Bone marrow (tissue), 2 donors: Measurements from ENCODE around the gene PBX4.

Experiments
- DNase-seq, 2 donors: peaks; one replicate each; lab custom pipeline; 2025; lab: John Stamatoyannopoulos, UW

Gene PBX4

DNA sequence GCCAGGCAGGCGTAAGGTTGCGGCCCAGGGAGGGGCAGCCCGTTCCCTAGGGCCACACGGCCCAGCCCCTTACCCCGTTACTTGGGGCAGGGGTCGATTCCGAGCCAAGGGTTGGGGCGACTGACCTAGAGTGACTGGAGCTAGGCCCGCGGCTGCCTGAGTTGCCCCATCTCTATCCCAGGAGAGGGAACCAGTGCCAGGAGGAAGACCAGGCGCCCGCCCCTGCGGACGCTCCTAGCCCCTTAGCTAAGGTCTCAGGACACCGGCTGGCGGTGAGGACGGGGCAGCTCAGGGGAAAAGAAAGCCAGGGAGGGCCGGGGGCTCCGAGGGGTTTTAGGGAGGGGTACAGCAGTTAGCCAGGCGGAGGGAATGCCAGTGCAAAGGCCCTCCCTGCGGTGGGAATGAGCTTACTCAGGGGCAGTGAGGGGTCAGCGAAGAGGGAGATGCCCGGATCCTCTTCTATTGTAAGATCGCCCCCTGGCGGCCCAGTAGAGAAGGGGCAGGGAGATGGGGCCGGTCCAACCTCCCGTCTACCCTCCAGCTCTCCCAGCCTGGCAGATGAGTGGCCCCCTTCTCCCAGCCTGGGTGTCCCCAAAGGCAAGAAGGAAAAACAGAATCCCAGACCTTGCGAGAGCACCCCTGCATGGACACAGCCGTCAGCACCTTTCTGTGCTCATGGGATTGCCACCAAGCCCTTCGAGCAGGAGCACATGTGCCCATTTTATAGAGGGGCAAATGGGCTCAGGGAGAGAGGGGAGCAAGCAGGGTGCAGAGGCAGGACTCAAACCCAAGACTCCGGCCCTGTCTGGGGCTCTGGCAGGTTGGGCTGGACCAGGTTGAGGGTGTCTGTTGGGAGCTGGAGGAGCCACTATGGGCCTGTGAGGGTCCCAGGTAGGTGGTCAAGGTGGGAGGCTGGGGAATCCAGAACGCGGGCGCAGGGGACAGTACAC, 64.1 kb downstream of the PBX4 start:
- peak in 1 of 2 donors; percentile 14 for DNase-seq

DNA sequence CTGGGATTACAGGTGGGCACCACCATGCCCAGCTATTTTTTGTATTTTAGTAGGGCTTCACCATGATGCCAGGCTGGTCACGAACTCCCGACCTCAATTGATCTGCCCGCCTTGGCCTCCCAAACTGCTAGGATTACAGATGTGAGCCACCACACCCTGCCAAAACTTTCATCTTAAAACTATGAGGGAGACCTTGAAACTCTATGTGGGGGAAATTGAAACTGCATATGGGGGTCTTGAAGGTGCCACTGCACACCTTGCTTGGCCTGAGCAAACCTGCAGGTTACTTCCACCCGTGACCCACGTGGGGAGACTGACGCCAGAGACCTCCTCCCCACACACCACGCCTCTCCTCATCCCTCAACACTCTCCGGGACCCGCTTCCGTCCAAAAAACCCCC, 64.8 kb downstream of the PBX4 start:
- DNase-seq: no peak

DNA sequence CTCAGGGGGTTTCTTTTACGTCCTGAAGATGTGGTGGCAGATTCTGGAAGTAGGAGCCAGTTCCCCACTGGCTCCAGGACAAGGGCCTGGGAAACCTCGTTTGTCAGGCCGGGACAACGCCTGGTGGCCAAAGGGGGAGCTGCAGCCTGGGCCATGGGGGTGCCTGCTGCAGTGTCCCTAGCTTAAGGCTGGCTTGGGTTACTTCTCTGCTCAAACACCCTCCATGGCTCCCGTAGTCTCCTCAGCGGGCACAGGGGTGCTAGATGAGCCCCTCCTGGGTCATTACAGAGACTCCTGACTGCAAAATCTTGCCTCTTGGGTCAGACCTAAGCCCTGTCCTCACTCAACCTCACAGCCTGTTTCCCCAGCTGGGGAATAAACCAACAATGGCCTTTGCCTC, 65.7 kb downstream of the PBX4 start:
- no peak for DNase-seq

DNA sequence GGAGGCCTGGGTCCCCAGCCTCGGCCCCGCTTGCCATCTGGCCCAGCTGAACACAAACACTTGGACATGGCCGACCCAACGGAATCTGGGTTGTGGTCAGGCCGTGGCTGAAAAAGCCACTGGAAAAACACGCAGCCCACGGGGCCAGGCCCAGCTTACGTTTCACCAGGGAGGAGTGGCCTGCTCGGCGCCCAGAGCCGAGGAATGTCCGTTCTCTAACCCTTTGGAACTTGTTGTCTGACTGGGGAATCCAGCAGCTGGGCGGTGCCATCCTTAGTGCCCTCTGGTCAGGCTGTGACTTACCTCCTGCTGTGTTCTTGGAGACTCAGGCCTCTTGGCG, 66.7 kb downstream of the PBX4 start:
- no peak for DNase-seq

DNA sequence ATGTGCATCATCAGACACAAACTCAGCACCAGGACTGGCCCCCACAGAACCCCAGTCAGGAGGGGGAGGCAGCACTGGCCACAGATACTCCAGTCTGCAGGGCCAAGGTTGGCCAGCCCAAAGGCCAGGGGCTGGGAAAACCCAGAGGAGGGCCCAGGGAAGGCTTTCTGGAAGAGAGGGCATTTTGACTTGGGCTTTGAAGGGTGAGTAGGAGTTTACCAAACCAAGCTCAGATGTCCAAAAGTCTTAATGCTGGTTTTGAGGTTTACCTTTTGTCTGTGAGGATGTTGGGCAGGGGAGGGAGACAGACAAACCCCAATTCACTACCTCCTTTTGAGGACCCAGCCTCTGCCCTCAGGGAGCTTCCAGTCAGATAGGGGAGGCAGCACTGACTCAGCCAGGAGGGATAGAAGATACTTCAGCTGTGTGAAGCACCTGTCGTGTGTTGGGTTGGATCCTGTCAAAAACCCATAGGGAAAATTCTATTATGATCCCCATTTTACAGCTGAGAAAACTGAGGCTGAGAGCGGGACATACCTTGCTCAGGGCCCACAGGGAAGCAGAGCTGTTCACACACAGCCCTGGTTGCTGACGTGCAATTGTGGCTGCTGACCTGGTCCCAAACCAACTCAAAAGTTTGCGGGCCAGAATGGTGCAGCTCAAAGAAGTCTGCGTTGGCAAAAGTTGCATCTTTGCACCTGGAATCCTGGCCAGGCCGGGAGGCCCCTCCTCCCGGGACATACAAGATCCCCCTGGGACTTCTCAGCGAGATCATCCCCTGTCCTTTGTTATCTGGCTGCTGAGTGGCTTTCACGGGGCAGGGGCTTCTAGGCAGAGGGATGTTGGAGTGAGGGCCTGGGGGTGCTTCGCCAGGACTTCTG, 67.3 kb downstream of the PBX4 start:
- DNase-seq: no peak

DNA sequence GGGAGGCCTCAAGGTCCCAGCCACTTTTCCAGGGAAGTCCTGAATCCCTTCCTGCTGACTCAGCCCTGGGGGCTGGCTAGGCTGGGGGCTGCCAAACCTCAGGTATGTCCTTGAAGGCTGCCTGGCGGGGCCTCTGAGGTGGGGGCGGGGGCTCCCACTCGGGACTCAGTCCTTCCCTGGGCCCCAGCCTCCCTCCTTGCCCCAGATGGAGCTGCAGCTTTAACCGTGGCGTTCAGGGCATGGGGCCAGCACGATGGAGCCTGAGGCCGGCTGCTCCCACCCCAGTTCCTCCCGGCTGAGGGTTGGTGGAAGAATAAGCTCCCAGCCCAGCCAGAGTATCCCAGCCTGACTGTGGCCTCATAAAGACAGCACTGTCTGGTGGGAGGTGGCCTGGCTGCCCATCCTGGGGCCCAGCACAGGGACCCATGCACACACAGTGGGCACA, 68.0 kb downstream of the PBX4 start:
- no peak for DNase-seq

DNA sequence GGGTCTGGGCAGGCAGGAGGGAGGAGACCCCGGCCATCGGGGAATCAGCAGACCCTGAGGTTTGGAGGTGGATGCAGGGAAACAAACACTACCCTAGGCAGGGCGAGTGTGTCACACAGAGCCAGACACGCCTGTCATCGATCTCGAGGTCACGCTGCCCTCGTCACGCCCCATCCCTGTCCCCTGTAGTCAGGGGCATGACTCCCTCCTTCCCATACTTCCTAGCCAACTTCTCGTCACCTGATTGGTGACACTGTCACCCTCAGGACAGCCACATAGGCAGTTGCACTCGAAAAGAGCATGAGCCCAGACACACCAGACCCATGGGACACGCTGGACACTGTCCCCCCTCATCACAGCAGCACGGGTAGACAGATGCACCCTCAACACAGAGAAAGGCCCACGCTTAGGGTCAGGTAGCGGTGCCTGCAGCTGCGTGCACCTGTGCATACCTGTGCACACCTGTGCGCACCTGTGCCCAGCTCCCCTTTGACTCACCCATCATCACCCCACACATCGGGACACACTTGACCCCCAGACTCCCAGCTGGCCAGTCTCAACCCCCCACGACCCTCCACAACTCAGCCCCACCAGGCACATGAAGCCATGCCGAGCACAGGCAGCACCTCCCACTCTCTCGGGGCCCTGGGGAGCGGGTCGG, 68.6 kb downstream of the PBX4 start:
- DNase-seq: no peak

DNA sequence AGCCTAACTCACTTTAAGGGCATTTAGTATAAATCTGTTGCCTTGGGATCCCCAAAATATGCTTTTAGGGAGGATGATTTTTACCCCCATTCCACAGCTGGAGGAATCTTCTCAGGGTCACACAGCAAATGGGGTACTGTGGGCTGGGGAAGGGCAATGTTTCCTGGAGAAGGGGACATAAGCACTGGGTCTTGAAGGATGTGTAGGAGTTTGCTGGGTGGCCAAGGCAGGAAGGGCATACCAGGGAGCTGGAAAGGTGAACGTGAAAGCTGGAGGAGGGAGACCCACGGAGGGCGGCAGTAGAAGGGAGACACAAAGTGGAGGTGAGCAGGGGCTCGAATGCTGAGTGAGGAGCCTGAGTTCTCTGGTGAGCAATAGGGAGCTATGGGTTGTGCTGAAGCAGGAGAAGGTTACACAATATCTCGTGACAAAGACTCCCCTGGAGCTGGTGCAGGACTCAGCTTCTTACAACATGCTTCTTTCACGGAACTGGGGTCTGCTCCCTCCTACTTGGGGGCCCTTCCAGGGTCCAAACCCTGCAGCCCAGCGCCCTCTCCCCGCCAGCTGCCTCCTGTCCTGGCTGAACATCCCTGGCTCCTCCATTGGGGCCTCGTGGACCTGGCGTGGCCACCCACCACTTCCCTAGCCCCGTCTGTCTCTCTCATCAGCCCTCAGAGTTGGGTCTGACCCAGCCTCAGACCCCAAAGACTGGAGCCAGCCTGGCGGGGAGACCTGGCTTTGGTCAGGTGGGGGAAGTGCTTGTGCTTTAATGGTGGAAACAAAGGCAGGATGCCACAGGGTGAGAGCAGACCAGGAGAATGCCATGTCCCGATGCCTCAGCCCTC, 69.3 kb downstream of the PBX4 start:
- DNase-seq: no peak

DNA sequence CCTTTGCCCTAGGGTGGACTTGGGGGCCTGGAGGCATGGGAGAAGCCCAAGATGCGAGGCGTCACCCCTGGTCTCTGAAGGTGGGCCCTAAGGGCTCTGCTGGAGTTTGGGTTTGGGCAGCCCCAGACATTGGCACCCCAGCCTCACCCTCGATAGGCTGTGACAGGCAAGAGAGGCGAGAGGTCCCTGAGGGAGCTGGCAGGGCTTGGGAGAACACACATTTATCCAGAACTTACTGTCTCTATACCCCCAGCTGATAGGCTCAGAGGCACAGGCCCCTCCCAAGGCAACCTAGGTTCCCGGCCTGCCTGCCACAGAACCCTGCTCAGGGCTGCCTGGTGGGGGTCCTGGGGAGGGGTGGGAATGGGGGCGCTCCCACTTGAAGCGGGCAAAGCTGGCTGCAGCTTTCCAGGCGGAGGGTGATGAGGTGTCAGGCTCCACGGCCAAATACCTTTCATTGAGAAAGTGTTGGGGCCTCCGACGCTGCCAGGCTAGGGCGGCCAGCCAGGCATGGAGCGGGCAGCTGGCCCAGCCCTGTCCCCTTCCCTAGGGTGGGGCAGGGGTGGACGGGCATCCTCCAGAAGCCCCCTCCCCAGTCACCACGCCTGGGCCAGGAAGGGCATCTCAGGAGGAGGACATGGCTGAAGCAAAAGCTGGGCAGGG, 70.7 kb downstream of the PBX4 start:
- DNase-seq: no peak

DNA sequence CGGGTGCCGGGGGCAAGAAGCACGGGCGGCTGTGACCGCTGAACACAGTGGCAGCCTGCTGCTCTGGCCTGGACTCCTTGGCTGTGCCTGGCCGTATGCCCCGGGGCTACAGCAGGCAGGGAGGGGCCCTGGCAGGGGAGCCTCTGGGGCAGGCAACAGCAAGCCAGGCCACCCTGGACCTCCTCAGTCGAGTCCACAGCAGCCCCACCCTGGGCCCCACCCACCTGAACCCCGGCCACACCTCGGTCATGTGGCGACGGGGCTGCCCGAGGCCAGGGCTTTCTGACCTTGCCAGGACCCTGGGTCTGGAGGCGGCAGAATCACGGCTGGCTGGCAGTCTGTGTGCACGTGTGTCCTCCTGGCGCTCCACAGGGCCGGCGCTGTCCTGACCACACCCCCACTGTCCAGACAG, 71.7 kb downstream of the PBX4 start:
- DNase-seq: no peak

DNA sequence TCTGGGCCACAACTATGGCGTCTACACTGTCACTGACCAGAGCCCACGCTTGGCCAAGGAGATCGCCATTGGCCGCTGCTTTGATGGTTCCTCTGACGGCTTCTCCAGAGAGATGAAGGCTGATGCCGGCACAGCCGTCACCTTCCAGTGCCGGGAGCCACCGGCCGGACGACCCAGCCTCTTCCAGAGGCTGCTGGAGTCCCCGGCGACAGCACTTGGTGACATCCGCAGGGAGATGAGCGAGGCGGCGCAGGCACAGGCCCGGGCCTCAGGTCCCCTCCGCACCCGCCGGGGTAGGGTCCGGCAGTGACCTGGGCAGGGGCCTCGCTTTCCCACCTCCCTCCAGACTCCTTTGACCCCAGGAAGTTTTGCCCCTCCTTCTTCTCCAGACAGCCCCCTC, 72.8 kb downstream of the PBX4 start:
- no peak for DNase-seq

DNA sequence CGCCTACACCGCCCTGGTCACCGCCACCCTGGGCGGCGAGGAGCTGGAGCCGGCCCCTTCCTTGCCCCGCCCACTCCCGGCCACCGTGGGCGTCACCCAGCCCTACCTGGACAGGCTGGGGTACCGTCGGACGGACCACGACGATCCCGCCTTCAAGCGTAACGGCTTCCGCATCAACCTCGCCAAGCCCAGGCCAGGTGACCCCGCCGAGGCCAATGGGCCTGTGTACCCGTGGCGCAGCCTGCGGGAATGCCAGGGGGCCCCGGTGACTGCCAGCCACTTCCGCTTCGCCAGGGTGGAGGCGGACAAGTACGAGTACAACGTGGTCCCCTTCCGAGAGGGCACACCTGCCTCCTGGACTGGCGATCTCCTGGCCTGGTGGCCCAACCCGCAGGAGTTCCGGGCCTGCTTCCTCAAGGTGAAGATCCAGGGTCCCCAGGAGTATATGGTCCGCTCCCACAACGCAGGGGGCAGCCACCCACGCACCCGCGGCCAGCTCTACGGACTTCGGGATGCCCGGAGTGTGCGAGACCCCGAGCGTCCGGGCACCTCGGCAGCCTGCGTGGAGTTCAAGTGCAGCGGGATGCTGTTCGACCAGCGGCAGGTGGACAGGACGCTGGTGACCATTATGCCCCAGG, 73.4 kb downstream of the PBX4 start:
- no peak for DNase-seq

DNA sequence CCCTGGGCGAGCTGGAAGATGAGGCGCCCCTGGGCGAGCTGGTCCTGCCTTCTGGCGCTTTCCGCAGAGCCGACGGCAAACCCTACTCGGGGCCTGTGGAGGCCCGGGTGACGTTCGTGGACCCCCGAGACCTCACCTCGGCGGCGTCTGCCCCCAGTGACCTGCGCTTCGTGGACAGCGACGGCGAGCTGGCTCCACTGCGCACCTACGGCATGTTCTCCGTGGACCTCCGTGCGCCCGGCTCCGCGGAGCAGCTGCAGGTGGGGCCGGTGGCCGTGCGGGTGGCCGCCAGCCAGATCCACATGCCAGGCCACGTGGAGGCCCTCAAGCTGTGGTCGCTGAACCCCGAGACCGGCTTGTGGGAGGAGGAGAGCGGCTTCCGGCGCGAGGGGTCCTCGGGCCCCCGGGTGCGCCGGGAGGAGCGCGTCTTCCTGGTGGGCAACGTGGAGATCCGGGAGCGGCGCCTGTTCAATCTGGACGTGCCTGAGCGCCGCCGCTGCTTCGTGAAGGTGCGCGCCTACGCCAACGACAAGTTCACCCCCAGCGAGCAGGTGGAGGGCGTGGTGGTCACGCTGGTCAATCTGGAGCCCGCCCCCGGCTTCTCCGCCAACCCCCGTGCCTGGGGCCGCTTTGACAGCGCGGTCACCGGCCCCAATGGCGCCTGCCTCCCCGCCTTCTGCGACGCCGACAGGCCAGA, 74.1 kb downstream of the PBX4 start:
- DNase-seq: no peak

DNA sequence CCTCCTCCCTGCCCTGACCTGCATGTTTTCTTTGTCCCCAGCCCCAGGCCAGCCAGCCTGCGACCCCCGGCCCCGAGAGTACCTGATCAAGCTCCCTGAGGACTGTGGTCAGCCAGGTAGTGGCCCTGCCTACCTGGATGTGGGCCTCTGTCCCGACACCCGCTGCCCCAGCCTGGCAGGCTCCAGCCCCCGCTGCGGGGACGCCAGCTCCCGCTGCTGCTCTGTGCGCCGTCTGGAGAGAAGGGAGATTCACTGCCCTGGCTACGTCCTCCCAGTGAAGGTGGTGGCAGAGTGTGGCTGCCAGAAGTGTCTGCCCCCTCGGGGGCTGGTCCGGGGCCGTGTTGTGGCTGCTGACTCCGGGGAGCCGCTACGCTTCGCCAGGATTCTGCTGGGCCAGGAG, 74.8 kb downstream of the PBX4 start:
- no peak for DNase-seq

DNA sequence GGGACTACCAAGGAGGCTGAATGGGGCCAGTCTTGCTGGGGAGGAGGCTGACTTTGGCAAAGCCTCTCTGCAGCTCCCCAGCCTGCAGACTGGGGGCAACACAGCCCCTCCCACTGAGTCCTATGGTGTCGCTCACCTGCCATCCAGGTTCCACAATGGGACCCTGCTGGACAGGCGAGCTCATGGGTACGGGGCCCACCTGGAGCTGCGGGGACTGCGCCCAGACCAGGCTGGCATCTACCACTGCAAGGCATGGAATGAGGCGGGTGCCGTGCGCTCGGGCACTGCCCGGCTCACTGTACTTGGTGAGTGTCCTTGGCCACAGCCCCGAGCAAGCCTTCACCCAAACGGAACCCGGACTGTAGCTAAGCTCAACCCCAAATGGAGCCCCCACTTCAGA, 75.4 kb downstream of the PBX4 start:
- DNase-seq: no peak

DNA sequence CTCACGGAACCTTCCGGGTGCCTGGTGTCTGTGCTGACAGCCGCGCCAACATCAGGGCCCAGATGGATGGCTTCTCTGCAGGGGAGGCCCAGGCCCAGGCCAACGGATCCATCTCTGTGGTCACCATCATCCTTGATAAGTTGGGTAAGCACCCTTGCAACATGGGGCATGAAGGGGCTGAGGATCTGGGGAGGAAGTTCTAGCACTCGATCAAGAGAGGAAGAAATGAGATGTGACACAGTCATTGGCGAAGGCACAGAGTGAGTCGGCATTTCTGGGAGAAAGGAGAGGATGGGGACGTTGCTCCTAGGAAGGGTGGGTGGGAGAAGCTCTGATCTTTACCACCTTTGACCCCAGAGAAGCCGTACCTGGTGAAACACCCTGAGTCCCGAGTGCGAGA, 76.0 kb downstream of the PBX4 start:
- DNase-seq: no peak

DNA sequence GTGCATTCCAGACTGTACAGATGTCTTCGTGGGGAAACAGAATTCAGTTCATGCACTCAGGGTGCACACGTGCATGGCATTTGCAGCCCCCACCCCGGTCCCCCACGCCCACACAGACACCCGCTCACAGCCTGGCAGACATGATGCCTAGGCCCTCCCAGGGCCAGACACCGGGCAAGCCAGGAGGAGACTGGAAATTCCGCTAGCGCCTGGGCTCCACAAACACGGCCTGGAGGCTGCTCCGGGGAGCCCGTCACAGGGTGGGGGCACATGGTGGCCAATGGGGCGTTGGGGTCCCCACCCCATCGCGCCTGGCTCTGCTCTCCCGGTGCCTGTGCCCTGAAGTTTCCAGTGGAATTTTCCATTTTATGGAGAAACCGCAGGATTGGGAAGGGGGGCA, 76.9 kb downstream of the PBX4 start:
- no peak for DNase-seq

DNA sequence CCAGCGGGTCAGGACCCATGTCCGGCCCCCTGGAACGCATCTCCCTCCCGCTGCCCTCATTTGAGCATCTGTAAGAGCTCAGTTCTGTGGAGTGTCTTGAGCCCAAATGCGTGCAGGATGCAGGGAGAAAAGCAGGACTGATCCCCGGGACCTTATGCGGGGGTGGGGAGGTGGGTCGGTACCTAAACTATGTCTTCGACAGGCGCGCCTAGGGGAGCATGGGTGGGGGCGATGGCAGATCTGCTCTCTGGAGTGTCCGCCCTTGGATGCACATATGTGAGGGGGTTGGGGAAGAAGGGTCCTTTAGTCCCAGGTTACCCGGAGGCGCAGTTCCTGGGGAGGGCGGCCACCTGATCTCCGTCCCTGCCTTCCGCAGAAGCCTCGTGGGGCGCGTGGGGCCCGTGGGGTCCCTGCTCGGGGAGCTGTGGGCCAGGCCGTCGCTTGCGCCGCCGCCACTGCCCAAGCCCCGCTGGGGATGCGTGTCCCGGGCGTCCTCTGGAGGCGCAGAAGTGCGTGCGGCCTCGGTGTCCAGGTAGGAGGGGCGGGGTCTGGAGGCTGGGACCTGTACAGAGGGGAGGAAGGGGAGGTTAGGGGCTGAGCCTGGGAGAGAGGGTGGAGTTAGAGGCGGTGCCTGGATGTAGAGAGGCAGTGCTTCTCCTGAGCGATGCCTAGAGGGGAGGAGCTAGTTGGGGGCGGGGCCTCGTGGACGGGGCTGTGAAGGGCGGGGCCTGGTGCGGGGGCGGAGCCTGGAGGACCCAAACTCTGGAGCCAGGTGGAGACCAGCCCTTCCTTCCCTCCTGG, 77.6 kb downstream of the PBX4 start:
- no peak for DNase-seq

DNA sequence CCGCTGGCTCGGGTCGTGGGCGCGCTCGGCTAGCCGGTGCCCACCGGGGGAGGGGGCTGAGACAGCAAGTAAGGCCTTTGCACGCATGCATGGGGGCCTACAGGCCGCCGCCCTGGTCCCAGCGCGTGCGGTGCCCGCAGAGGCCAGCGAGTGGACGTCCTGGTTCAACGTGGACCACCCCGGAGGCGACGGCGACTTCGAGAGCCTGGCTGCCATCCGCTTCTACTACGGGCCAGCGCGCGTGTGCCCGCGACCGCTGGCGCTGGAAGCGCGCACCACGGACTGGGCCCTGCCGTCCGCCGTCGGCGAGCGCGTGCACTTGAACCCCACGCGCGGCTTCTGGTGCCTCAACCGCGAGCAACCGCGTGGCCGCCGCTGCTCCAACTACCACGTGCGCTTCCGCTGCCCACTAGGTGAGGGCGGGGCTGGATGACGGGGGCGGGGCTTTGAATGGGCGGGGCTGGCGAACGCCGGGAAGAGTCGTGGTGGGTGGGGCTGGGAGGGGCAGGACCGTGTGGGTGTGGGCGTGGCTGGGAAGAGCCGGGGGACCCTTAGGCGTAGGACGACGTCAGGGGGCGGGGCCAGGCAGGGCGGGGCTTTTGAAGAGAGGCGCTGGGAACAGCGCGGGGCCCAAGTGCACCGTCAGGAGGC, 78.3 kb downstream of the PBX4 start:
- peak in 1 of 2 donors; percentile 14 for DNase-seq
